Measurements from ENCODE around the gene XPO6.

DNA sequence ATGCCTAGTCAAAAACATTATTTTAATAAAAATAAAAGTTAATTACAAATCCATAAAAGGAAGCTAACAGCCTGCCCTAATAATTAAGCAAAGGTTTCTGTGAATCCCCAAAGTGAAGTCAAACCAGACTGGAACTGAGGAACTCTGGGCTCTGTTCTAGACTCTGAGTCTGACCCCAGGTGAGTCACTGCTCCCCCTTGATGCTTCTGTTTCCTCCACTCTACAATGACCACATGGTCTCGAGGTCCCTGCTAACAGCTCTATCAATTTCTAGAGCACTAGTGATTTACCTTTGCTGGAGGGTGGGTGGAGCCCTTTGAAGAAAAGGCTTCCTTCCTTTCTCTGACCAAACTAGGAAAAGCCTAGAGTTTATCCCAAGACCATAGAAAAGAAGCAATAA lies 32.4 kb downstream of the XPO6 start:
- TF ChIP-seq, protein P1, sequence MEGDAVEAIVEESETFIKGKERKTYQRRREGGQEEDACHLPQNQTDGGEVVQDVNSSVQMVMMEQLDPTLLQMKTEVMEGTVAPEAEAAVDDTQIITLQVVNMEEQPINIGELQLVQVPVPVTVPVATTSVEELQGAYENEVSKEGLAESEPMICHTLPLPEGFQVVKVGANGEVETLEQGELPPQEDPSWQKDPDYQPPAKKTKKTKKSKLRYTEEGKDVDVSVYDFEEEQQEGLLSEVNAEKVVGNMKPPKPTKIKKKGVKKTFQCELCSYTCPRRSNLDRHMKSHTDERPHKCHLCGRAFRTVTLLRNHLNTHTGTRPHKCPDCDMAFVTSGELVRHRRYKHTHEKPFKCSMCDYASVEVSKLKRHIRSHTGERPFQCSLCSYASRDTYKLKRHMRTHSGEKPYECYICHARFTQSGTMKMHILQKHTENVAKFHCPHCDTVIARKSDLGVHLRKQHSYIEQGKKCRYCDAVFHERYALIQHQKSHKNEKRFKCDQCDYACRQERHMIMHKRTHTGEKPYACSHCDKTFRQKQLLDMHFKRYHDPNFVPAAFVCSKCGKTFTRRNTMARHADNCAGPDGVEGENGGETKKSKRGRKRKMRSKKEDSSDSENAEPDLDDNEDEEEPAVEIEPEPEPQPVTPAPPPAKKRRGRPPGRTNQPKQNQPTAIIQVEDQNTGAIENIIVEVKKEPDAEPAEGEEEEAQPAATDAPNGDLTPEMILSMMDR (IDR thresholded peaks at IDR 0.05; ENCODE audit: insufficient read depth, low read length): no peak
- TF ChIP-seq POLR2AphosphoS5 (IDR thresholded peaks at IDR 0.05; ENCODE audit: low read depth): no peak
- TF ChIP-seq, protein P2, sequence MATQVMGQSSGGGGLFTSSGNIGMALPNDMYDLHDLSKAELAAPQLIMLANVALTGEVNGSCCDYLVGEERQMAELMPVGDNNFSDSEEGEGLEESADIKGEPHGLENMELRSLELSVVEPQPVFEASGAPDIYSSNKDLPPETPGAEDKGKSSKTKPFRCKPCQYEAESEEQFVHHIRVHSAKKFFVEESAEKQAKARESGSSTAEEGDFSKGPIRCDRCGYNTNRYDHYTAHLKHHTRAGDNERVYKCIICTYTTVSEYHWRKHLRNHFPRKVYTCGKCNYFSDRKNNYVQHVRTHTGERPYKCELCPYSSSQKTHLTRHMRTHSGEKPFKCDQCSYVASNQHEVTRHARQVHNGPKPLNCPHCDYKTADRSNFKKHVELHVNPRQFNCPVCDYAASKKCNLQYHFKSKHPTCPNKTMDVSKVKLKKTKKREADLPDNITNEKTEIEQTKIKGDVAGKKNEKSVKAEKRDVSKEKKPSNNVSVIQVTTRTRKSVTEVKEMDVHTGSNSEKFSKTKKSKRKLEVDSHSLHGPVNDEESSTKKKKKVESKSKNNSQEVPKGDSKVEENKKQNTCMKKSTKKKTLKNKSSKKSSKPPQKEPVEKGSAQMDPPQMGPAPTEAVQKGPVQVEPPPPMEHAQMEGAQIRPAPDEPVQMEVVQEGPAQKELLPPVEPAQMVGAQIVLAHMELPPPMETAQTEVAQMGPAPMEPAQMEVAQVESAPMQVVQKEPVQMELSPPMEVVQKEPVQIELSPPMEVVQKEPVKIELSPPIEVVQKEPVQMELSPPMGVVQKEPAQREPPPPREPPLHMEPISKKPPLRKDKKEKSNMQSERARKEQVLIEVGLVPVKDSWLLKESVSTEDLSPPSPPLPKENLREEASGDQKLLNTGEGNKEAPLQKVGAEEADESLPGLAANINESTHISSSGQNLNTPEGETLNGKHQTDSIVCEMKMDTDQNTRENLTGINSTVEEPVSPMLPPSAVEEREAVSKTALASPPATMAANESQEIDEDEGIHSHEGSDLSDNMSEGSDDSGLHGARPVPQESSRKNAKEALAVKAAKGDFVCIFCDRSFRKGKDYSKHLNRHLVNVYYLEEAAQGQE (IDR thresholded peaks at IDR 0.05; ENCODE audit: insufficient replicate concordance, low read depth): no peak

All from HL-60 (cell line).